Esophagus muscularis mucosa (tissue), 4 donors: ENCODE results near the gene PCP4. TPM values are rescaled to one million over a fixed set of nuclear protein-coding genes. Genes with fewer than 3 reads are reported as not detected.

Source experiments
- DNase-seq: peaks from one replicate; pipeline ENCODE4 v3.0.0-alpha.2; 2017; ENCODE audit errors: extremely low spot score
- H3K27ac ChIP-seq, 4 donors: fragments of 200-600 bp; sonication (generic); replicated peaks in 1 of 4; 1 replicate in 3 of 4; 2 replicates in 1 of 4; pipeline ENCODE4 v1.5.1; 2016 to 2019; ENCODE audit warnings: mild to moderate bottlenecking in 1 of 4
- H3K27me3 ChIP-seq, 4 donors: fragments of 200-600 bp; sonication (generic); one replicate each; pipeline versions ENCODE4 v1.5.1 to v1.6.0; 2016 to 2019
- H3K36me3 ChIP-seq, 4 donors: fragments of 200-600 bp; sonication (generic); one replicate each; pipeline ENCODE4 v1.5.1; 2016 to 2019
- H3K4me1 ChIP-seq, 4 donors: fragments of 200-600 bp; sonication (generic); one replicate each; pipeline ENCODE4 v1.5.1; 2016 to 2019
- H3K4me3 ChIP-seq, 4 donors: fragments of 200-600 bp; sonication (generic); 1 replicate in 2 of 4; 2 replicates in 2 of 4; pipeline ENCODE4 v1.5.1; 2016 to 2019; ENCODE audit warnings: mild to moderate bottlenecking in 4 of 4, moderate library complexity in 1 of 4
- H3K9me3 ChIP-seq, 4 donors: fragments of 200-600 bp; sonication (generic); 1 replicate in 3 of 4; 2 replicates in 1 of 4; pipeline ENCODE4 v1.5.1; 2016 to 2019
- CTCF ChIP-seq, 3 experiments: fragments of 200-600 bp in 2 of 3; fragments of 450-650 bp in 1 of 3; sonication (generic) in 2 of 3; IDR thresholded peaks; one replicate each; pipeline ENCODE4 v1.5.1; 2017 to 2019; ENCODE audit warnings: antibody characterized with exemption in 3 of 3, mild to moderate bottlenecking in 2 of 3, moderate library complexity in 1 of 3
- EP300 ChIP-seq: sonication (generic); formaldehyde crosslinking; IDR thresholded peaks from one replicate; pipeline ENCODE4 v1.6.1; 2017; ENCODE audit warnings: antibody characterized with exemption
- POLR2A ChIP-seq: fragments of 450-650 bp; IDR thresholded peaks from one replicate; pipeline ENCODE4 v1.6.1; 2017; ENCODE audit warnings: antibody characterized with exemption, moderate library complexity, mild to moderate bottlenecking, low read depth
- POLR2AphosphoS5 ChIP-seq, 2 donors: sonication (generic); formaldehyde crosslinking; IDR thresholded peaks; one replicate each; pipeline ENCODE4 v1.6.1; 2017; ENCODE audit warnings: antibody characterized with exemption in 2 of 2
- WGBS: methylation state at CpG from one replicate; pipeline ENCODE4 v1.1.5; 2018; 5-methylcytosine and 5-hydroxymethylcytosine counted together
- intact Hi-C: fragments of 100-400 bp; cut with DNase I; formaldehyde crosslinking; loops from one replicate; pipeline ENCODE4 v1.15.1; 2023
- total RNA-seq, 4 donors: library from RNA; depleted of rRNA; stranded (reverse); fragments of >200 nt; gene quantifications; one replicate each; pipeline versions ENCODE4 v1.1.0 to v1.2.1, GENCODE V29; 2016

PCP4 gene
- total RNA-seq, 4 donors from 2014 or later, result 82.0 to 172 (median 125) TPM

DNA sequence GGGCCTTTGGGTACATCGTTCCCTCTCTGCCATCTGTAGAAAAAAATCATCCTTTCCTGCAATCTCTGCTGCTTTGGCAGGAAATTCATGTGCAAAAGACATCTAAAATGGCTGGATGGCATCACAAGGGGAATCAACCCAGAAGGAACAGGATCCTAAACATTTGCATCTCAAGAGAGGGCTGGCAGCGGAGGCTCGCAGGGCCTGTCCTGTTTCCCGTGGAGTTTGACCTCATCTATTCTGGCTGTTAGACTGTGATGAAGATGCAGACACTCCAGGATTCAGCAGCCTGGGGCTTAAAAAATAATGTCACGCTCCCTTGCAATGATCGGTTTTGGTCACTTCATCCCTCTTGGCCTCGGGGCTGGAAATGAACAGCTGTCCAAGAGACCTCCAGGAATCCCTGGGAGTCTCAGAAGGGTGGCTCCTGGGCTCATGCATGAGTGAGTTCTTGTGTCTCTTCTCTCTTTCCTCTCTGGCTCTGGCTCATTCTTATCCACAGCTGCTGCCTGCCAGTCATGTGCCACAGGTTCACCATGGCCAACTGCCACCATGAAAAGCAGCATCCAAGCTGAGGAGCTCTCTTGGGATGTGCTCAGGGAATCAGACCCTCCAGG lies 16.1 kb upstream of the PCP4 start:
- no peak for TF ChIP-seq CTCF (IDR thresholded peaks at IDR 0.05)
- no peak for TF ChIP-seq POLR2A
- TF ChIP-seq POLR2AphosphoS5 (IDR thresholded peaks at IDR 0.05), result no peak
- no peak for TF ChIP-seq EP300
- H3K36me3 ChIP-seq, result no peaks in the 10 kb centered on the region
- H3K9me3 ChIP-seq, result no peaks in the 10 kb centered on the region
- intact Hi-C loops, result no loop called here
- H3K27me3 ChIP-seq, result no peaks in the 10 kb centered on the region
- peaks cover 0 to 21% (median 12%) of the 10 kb centered on the region in 4 donors for H3K4me1 ChIP-seq
- 76% methylated on average over 7 of the region's 7 CpGs for WGBS
- DNase-seq, result no peak
- no peak overlapping the region for H3K4me3 ChIP-seq
- peak overlapping the region in 1 of 4 donors; percentile 16 for H3K27ac ChIP-seq

- TF ChIP-seq CTCF (IDR thresholded peaks at IDR 0.05) (no peak), POLR2A (no peak), POLR2AphosphoS5 (IDR thresholded peaks at IDR 0.05) (no peak), EP300 (no peak)
- peak overlapping the region in 1 of 4 donors; percentile 16 for H3K27ac ChIP-seq
- no peaks in the 10 kb centered on the region for H3K27me3 ChIP-seq
- H3K9me3 ChIP-seq, result no peaks in the 10 kb centered on the region
- intact Hi-C loops, result no loop called here
- H3K4me1 ChIP-seq, result peaks cover 4 to 21% (median 12%) of the 10 kb centered on the region in 4 donors
- peak; percentile 77 for DNase-seq
- 62% methylated on average over 5 of the region's 5 CpGs for WGBS
- H3K4me3 ChIP-seq, result no peak overlapping the region
- no peaks in the 10 kb centered on the region for H3K36me3 ChIP-seq
Observed at GRCh38 chr21:39852021-39852721, 15.1 kb upstream of the PCP4 start.

DNA sequence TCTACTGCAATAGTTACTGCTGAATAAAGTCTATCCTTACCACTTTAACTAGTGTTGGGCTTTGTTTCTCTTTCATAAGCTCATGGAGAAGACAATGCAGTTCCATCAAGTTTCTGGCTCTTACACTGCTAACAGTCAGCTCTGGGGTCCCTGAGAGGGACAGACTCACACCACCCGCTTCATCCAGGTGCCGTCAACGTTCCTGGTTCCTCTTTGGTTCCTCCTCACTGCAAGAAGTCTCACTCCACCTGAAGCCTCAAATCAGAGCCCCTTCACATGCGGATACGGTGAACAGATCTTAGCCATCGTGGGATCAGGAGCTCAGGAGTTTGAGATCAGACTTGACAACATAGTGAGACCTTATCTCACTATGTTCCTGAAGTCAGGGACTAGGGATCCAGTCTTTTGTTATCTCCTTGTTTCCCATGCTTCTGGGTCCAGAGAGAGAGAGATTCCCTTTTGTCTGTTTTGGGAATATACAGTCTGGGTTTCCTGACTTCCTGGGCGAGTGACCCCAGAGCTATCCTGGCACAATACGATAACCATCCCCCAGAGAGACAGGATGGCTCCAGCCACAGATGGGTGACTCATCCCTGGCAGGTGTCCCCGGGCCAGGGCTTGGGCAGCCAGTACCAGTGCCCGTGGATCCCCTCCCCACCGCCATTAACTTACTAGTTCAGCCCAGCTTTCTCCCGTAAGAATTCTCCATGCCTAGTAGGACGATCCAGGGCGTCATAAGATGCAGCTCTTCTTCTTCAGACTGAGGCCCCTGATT lies 14.3 kb upstream of the PCP4 start:
- no peak overlapping the region for H3K27ac ChIP-seq
- H3K4me1 ChIP-seq, result peaks cover 4 to 21% (median 12%) of the 10 kb centered on the region in 4 donors
- no peaks in the 10 kb centered on the region for H3K9me3 ChIP-seq
- 91% methylated on average over 12 of the region's 14 CpGs for WGBS
- no peaks in the 10 kb centered on the region for H3K36me3 ChIP-seq
- intact Hi-C loops, result no loop called here
- peak; percentile 91 for DNase-seq
- no peak overlapping the region for H3K4me3 ChIP-seq
- TF ChIP-seq EP300 (no peak), POLR2AphosphoS5 (IDR thresholded peaks at IDR 0.05) (no peak), POLR2A (no peak), CTCF (IDR thresholded peaks at IDR 0.05) (no peak)
- no peaks in the 10 kb centered on the region for H3K27me3 ChIP-seq

GRCh38 chr21:39854572-39854971 lies 12.7 kb upstream of the PCP4 start:
- 83% methylated on average over 6 of the region's 6 CpGs for WGBS
- no peak for DNase-seq
- intact Hi-C loops, result no loop called here

More at GRCh38 chr21:39854572-39854971, 12.7 kb upstream of the PCP4 start:
- no peaks in the 10 kb centered on the region for H3K27me3 ChIP-seq
- H3K4me1 ChIP-seq, result peaks cover 4 to 21% (median 12%) of the 10 kb centered on the region in 4 donors
- no peaks in the 10 kb centered on the region for H3K36me3 ChIP-seq
- no peak overlapping the region for H3K27ac ChIP-seq
- no peak overlapping the region for H3K4me3 ChIP-seq
- H3K9me3 ChIP-seq, result no peaks in the 10 kb centered on the region
- TF ChIP-seq EP300 (no peak), CTCF (IDR thresholded peaks at IDR 0.05) (no peak), POLR2A (no peak), POLR2AphosphoS5 (IDR thresholded peaks at IDR 0.05) (no peak)
